RWPE1 (cell line): Measurements from ENCODE around the gene YJEFN3.
A peak's percentile ranks its signal among the peaks of the same experiment; 100 is the strongest.

Experiments used
- CTCF ChIA-PET: fragments of 350-600 bp; sonication (Branson Sonifier 250); formaldehyde crosslinking; extraction: SDS; loops from one replicate; lab custom pipeline; 2021; lab: Yijun Ruan, JAX
- POLR2A ChIA-PET: fragments of 400-600 bp; formaldehyde crosslinking; extraction: SDS; loops from one replicate; lab custom pipeline; 2020; ENCODE audit warnings: antibody characterized with exemption; ENCODE audit not compliant: low non-redundant PET; lab: Yijun Ruan, JAX
- DNase-seq: peaks from one replicate; pipeline ENCODE4 v3.0.0; 2012; ENCODE audit warnings: low spot score
- H3K27ac ChIP-seq: fragments of 450-650 bp; 2 replicates; pipeline ENCODE4 v1.5.1; 2017
- TF ChIP-seq, protein P1 (sequence below): fragments of 450-650 bp; conservative IDR thresholded peaks from 2 replicates; pipeline ENCODE4 v1.5.1; 2017; ENCODE audit warnings: low read depth, mild to moderate bottlenecking

YJEFN3 gene

DNA sequence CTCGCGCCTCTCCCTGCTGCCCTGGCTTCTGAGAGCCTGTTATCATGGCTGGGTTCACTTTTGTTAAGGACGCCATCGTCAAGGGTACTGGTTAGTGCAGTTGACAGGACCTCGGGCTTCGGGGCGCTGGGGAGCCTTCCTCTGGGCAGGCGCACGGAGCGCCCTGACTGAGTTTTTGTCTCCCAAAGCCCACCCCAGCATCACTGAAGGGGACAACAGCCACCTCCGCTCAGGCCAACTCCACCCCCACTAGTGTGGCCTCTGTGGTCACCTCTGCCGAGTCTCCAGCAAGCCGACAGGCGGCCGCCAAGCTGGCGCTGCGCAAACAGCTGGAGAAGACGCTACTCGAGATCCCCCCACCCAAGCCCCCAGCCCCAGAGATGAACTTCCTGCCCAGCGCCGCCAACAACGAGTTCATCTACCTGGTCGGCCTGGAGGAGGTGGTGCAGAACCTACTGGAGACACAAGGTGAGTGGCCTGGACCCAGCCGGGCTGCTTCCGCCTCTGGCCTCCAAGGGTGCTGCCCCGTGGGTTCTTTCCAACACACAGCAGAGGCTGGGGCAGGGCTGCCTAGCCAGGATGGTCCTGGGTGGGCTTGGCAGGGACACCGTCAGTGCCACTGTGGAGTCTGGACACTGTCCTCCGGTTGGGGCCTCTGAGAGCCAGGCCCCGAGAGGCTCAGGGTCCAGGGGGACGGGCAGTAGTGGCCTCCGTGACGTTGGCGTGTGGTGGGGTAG is 30.3 kb upstream of the YJEFN3 start:
- no peak overlapping the region for H3K27ac ChIP-seq
- DNase-seq = no peak
- ChIA-PET POLR2A (no interaction called here), CTCF (no interaction called here)
- TF ChIP-seq, protein P1, sequence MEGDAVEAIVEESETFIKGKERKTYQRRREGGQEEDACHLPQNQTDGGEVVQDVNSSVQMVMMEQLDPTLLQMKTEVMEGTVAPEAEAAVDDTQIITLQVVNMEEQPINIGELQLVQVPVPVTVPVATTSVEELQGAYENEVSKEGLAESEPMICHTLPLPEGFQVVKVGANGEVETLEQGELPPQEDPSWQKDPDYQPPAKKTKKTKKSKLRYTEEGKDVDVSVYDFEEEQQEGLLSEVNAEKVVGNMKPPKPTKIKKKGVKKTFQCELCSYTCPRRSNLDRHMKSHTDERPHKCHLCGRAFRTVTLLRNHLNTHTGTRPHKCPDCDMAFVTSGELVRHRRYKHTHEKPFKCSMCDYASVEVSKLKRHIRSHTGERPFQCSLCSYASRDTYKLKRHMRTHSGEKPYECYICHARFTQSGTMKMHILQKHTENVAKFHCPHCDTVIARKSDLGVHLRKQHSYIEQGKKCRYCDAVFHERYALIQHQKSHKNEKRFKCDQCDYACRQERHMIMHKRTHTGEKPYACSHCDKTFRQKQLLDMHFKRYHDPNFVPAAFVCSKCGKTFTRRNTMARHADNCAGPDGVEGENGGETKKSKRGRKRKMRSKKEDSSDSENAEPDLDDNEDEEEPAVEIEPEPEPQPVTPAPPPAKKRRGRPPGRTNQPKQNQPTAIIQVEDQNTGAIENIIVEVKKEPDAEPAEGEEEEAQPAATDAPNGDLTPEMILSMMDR = no peak

DNA sequence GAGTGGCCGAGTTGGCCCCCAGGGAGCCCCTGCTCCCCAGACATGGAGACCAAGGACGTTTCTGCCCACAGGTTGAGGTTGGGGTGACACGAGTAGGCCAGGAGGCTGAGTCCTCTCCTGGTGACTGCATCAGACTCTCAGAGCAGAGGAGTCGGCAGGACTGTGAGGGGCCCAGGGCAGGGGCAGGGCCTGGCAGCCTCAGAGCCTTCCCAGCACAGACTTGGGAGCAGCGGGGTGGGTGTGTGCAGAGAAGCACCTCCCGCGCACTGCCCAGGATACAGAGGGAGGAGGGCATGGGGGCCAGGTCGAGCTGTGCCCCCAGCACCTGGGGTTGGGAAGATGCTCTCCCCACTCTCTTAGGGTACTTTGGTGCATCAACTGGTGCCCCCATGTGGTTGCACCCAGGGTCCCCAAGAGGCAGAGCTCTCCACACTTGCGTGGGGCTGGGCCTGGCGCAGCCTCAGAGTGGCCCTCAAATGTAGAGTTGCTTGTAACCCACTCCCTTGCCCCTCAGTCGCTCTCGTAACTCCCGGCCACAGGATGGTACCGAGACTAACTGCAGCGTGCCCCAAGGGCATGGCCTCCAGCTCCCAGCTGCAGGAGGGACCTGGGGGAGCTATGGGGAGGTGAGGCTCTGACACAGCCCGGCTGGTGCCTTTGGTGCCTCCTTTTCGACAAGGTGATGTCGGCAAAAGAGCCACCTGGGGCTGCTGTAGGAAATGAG is 29.3 kb upstream of the YJEFN3 start:
- TF ChIP-seq, protein P1 = no peak
- ChIA-PET POLR2A (no interaction called here), CTCF (interaction anchor here (0.6 kb wide), 1 partner anchor 671 kb away, joined by 5 read pairs; no protein-coding TSS in a partner anchor)
- no peak for DNase-seq
- H3K27ac ChIP-seq = no peak overlapping the region

DNA sequence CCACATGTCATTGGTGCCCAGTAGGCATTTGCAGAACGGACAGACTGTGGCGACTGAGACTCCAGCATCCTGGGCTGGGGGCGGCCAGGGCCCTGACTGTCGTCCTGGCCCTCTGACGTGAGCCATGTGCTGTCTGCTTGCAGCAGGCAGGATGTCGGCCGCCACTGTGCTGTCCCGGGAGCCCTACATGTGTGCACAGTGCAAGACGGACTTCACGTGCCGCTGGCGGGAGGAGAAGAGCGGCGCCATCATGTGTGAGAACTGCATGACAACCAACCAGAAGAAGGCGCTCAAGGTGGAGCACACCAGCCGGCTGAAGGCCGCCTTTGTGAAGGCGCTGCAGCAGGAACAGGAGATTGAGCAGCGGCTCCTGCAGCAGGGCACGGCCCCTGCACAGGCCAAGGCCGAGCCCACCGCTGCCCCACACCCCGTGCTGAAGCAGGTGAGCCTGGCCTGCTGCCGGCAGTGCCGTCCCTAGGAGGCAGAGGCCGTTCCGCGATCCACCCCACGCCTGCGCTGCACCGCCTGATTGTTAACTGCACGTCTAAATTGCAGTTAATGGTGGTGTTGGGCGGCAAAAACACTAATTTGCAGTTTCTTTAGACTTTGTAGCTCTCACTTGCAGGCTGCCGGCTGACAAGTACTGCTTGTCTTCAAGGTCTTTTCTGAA is 27.6 kb upstream of the YJEFN3 start:
- DNase-seq = no peak
- TF ChIP-seq, protein P1 = no peak
- ChIA-PET POLR2A (no interaction called here), CTCF (no interaction called here)
- 0 out of 2 replicates have a peak overlapping the region, but pooled peaks have one; percentile 4 for H3K27ac ChIP-seq

DNA sequence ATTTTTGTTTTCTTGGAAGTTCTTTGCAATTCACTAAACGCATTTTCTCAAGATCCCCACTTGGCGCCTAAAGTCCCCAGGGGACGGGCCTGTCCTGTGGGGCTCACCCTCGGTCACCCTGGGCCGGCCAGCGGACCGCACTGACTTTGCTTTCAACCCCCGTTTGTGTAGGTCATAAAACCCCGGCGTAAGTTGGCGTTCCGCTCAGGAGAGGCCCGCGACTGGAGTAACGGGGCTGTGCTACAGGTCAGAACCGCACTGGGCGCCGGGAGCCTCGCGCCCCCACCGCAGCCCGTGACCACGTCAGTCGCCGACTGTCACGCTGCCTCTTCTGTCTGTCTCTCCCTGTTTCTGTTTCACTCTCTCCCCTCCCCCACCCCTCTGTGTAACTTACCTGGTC is 26.9 kb upstream of the YJEFN3 start:
- CTCF ChIA-PET = no interaction called here
- H3K27ac ChIP-seq = no peak overlapping the region
- TF ChIP-seq, protein P1 = no peak
- POLR2A ChIA-PET = no interaction called here
- DNase-seq = no peak

DNA sequence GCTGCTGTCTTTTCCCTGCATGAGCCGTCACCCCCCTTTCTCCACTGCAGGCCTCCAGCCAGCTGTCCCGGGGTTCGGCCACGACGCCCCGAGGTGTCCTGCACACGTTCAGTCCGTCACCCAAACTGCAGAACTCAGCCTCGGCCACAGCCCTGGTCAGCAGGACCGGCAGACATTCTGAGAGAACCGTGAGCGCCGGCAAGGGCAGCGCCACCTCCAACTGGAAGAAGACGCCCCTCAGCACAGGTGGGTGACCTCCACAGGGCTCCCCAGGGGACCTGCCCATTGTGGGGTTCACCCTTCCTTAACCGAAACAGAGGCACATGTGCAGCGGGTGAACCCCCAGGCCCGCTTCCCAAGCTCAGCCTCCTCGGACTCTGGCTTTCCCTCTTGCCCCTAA is 26.4 kb upstream of the YJEFN3 start:
- no peak for DNase-seq
- H3K27ac ChIP-seq = no peak overlapping the region
- TF ChIP-seq, protein P1 = no peak
- CTCF ChIA-PET = no interaction called here
- POLR2A ChIA-PET = no interaction called here

DNA sequence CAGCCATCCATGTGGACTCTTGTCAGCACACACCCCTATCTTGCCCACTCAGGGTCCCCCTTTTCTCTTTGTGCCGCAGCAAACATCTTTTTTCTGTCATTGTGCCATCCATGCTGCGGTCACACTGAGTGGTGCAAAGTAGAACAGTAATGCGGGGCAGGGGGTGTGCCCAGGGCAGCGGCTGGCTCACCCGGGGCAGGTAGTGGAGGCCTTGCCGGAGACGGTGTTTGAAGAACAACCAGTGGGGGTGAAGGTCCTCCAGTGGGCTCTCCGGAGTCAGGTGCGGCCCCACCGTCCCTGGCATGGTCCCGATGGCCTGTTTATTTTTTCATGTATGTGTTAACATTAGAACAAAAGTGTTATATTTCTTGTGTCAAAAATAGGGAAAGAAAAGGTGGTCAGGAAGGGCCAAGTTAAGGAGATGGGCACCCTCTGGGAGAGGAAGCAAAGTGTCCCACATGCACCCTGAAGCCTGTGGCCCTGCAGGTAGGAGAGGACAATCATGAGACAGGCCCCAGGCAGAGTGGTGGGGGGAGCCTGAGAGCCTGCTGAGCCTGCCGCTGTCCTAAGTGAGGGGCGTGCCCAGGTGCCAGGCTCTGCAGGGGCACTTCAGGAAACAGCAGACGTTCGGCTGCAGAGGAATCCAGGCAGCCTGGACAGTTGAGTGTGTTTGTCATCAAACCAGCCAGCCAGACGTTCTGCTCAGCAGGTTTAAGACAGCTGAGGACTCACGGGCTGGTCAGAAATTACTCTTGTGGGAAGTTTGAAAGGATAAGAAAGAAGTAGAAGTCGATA is 25.7 kb upstream of the YJEFN3 start:
- DNase-seq = no peak
- peak overlapping the region; percentile 27 for H3K27ac ChIP-seq
- TF ChIP-seq, protein P1 = no peak
- CTCF ChIA-PET = interaction anchor here (0.6 kb wide), 2 partner anchors 12 to 141 kb away, joined by 3 to 4 read pairs; partner anchors contain the start of gene GMIP
- POLR2A ChIA-PET = no interaction called here
